Endothelial cell of umbilical vein (primary cell): Measurements from ENCODE around the gene COPE. TPM values are rescaled to one million over a fixed set of nuclear protein-coding genes. Genes with fewer than 3 reads are reported as not detected.

Experiments
- BruUV-seq: library from RNA; stranded (reverse); fragments of 400-500 nt; replicated peaks from 2 replicates; lab custom pipeline; 2021; lab: Mats Ljungman, UMichigan
- CTCF ChIA-PET: fragments of 300-600, 350-600 bp; sonication (Branson Sonifier 250); formaldehyde crosslinking; loops from one replicate; lab custom pipeline; 2021; ENCODE audit warnings: antibody characterized with exemption, inconsistent platforms; lab: Charles Lee
- POLR2A ChIA-PET: fragments of 300-600, 350-600 bp; sonication (Branson Sonifier 250); formaldehyde crosslinking; loops from one replicate; lab custom pipeline; 2021; ENCODE audit warnings: antibody characterized with exemption, inconsistent platforms; lab: Charles Lee
- DNase-seq: peaks from one replicate; pipeline ENCODE4 v3.0.0-alpha.2; 2011; ENCODE audit warnings: low read depth, low spot score
- FAIRE-seq: peaks from 2 replicates; lab custom pipeline; 2011; peaks lifted over from hg19 to GRCh38; lab: Jason Lieb, UNC
- H2AFZ ChIP-seq: 2 replicates; pipeline ENCODE4 v1.6.0; 2012; ENCODE audit warnings: low read depth, low read length, control low read depth, inconsistent platforms
- H3K27ac ChIP-seq: 2 replicates; pipeline ENCODE4 v1.5.1; 2011; ENCODE audit warnings: low read depth, mild to moderate bottlenecking, control low read depth, low read length, moderate library complexity; ENCODE audit not compliant: insufficient read depth
- H3K27me3 ChIP-seq, 2 experiments: 2 replicates each; pipeline versions ENCODE4 v1.6.0 to v1.6.1; 2011; ENCODE audit warnings: low read length in 2 of 2, mixed read lengths in 1 of 2; ENCODE audit not compliant: control insufficient read depth in 2 of 2, insufficient read depth in 2 of 2
- H3K36me3 ChIP-seq, 2 experiments: 2 replicates in 1 of 2; 3 replicates in 1 of 2; pipeline ENCODE4 v1.5.1; 2011; ENCODE audit warnings: low read length in 2 of 2, mild to moderate bottlenecking in 1 of 2, moderate library complexity in 1 of 2; ENCODE audit not compliant: control insufficient read depth in 2 of 2, insufficient read depth in 2 of 2; ENCODE audit errors: extremely low read depth in 1 of 2
- H3K4me1 ChIP-seq: 3 replicates; pipeline ENCODE4 v1.5.1; 2011; ENCODE audit warnings: mild to moderate bottlenecking, low read length; ENCODE audit not compliant: control insufficient read depth, insufficient read depth; ENCODE audit errors: extremely low read depth
- H3K4me2 ChIP-seq: 2 replicates; pipeline ENCODE4 v1.6.1; 2011; ENCODE audit warnings: low read length, control low read depth, mixed read lengths; ENCODE audit not compliant: insufficient read depth
- H3K4me3 ChIP-seq, 3 experiments: fragments of 200-600 bp in 1 of 3; sonication (generic), shearing (Covaris generic) in 1 of 3; replicated peaks in 1 of 3; 2 replicates each; pipeline ENCODE4 v1.5.1; 2011 to 2016; ENCODE audit warnings: control low read depth in 3 of 3, low read length in 3 of 3, mild to moderate bottlenecking in 2 of 3, inconsistent platforms in 1 of 3, low read depth in 1 of 3, moderate library complexity in 1 of 3; ENCODE audit not compliant: insufficient read depth in 1 of 3
- H3K79me2 ChIP-seq: 2 replicates; pipeline ENCODE4 v1.6.0; 2012; ENCODE audit warnings: low read length, inconsistent platforms; ENCODE audit not compliant: control insufficient read depth, insufficient read depth
- H3K9ac ChIP-seq: replicated peaks from 2 replicates; pipeline ENCODE3; 2011; ENCODE audit warnings: low read length, control low read depth; ENCODE audit not compliant: insufficient read depth; ENCODE audit errors: extremely low read depth
- H3K9me1 ChIP-seq: replicated peaks from 3 replicates; pipeline ENCODE4 v1.6.0; 2011; ENCODE audit warnings: mild to moderate bottlenecking, low read length; ENCODE audit not compliant: control insufficient read depth, insufficient read depth; ENCODE audit errors: extremely low read depth
- H3K9me3 ChIP-seq: replicated peaks from 2 replicates; pipeline ENCODE4 v1.5.1; 2012; ENCODE audit warnings: low read length, inconsistent platforms; ENCODE audit not compliant: control insufficient read depth, insufficient read depth
- H4K20me1 ChIP-seq: replicated peaks from 2 replicates; pipeline ENCODE3; 2011; ENCODE audit warnings: mild to moderate bottlenecking, low read length; ENCODE audit not compliant: control insufficient read depth, insufficient read depth; ENCODE audit errors: extremely low read depth
- CTCF ChIP-seq, 2 donors: IDR thresholded peaks; 1 replicate in 1 of 2; 2 replicates in 1 of 2; pipeline ENCODE4 v1.5.1; 2011; ENCODE audit warnings: low read length in 2 of 2, mild to moderate bottlenecking in 2 of 2, moderate library complexity in 2 of 2, control low read depth in 1 of 2, inconsistent platforms in 1 of 2, low read depth in 1 of 2; ENCODE audit not compliant: insufficient read depth in 1 of 2; ENCODE audit errors: extremely low read depth in 1 of 2
- EZH2 ChIP-seq: IDR thresholded peaks from 2 replicates; pipeline ENCODE4 v1.6.1; 2012; ENCODE audit warnings: borderline replicate concordance, low read depth, mild to moderate bottlenecking, moderate library complexity, low read length, inconsistent platforms; ENCODE audit not compliant: severe bottlenecking
- FOS ChIP-seq: IDR thresholded peaks from 2 replicates; pipeline ENCODE4 v1.6.1; 2011; ENCODE audit warnings: mild to moderate bottlenecking, low read length, moderate library complexity, borderline replicate concordance; ENCODE audit not compliant: insufficient read depth
- GATA2 ChIP-seq: IDR thresholded peaks from 2 replicates; pipeline ENCODE4 v1.7.0; 2011; ENCODE audit warnings: low read depth, mild to moderate bottlenecking, moderate library complexity, mixed read lengths, low read length; ENCODE audit not compliant: insufficient read length, insufficient read depth
- JUN ChIP-seq: IDR thresholded peaks from 2 replicates; pipeline ENCODE4 v1.6.1; 2011; ENCODE audit warnings: borderline replicate concordance, low read depth; ENCODE audit not compliant: insufficient read length, insufficient read depth
- MAX ChIP-seq: IDR thresholded peaks from 2 replicates; pipeline ENCODE4 v1.6.1; 2011; ENCODE audit not compliant: insufficient read depth, insufficient read length
- MYC ChIP-seq: IDR thresholded peaks from one replicate; pipeline ENCODE4 v1.6.1; 2011; ENCODE audit warnings: mild to moderate bottlenecking, low read depth, low read length
- POLR2AphosphoS5 ChIP-seq: IDR thresholded peaks from 2 replicates; pipeline ENCODE4 v1.6.1; 2012; ENCODE audit warnings: low read depth, mild to moderate bottlenecking, control low read depth, low read length, moderate library complexity; ENCODE audit not compliant: insufficient read depth
- dilution Hi-C: fragments of 300-500 bp; cut with MboI; formaldehyde crosslinking; loops from one replicate; pipeline ENCODE4 v1.15.0; 2019; ENCODE audit warnings: low sequenced_read_pairs; ENCODE audit not compliant: extremely low pct_ligation_motif_present
- intact Hi-C: fragments of 100-400 bp; cut with micrococcal nuclease; formaldehyde crosslinking; loops from one replicate; pipeline ENCODE4 v1.10.0; 2022
- polyA plus RNA-seq, 4 experiments: library from polyadenylated mRNA; depleted of rRNA in 3 of 4; stranded (reverse) in 3 of 4; unstranded in 1 of 4; fragments of >200 nt; gene quantifications; 2 replicates each; pipeline versions ENCODE4 v1.2.1 to v1.2.3, GENCODE V29; 2011 to 2012; ENCODE audit warnings: missing spikeins in 1 of 4
- total RNA-seq: library from RNA; stranded (reverse); gene quantifications from 2 replicates; pipeline ENCODE4 v1.2.3, GENCODE V29; 2021

The COPE gene
- total and polyA plus RNA-seq, 2 donors (not counting 3 experiments of a cell fraction or from before 2014, with no cell fraction given) = 252 to 407 TPM

- H3K27ac ChIP-seq = no peak overlapping the region
- POLR2A ChIA-PET = interaction anchor here (0.6 kb wide), 1 partner anchor 33 kb away, joined by 4 read pairs; no protein-coding TSS in a partner anchor
- BruUV-seq = no TSS peak
Observed at GRCh38 chr19:18908917-18909619, 10.1 kb downstream of the COPE start.

More at GRCh38 chr19:18908917-18909619, 10.1 kb downstream of the COPE start:
- dilution Hi-C loops (no loop called here), intact Hi-C loops (no loop called here)
- Histone ChIP-seq H3K27me3 (no peaks in the 10 kb centered on the region), H3K79me2 (peaks cover 10% of the 10 kb centered on the region), H3K4me1 (no peaks in the 10 kb centered on the region), H3K36me3 (peaks cover 6 to 51% of the 10 kb centered on the region in 2 experiments), H3K4me3 (no peak overlapping the region), H3K9me3 (no peaks in the 10 kb centered on the region), H3K9ac (no peak overlapping the region), H3K9me1 (no peaks in the 10 kb centered on the region), H4K20me1 (no peaks in the 10 kb centered on the region), H3K4me2 (no peak overlapping the region), H2AFZ (no peak overlapping the region)
- DNase-seq (no peak), FAIRE-seq (no peak)
- no peak for TF ChIP-seq MAX
- TF ChIP-seq POLR2AphosphoS5 = no peak
- no peak for TF ChIP-seq CTCF (IDR thresholded peaks at IDR 0.05; ENCODE audit: extremely low read depth in 1 of 2, insufficient read depth in 1 of 2, low read depth in 1 of 2, low read length in 2 of 2)
- no peak for TF ChIP-seq JUN
- TF ChIP-seq GATA2 = no peak
- no peak for TF ChIP-seq MYC
- TF ChIP-seq EZH2 = no peak
- no peak for TF ChIP-seq FOS
- CTCF ChIA-PET = no interaction called here
